Measurements from ENCODE around the gene KCTD3. TPM values are rescaled to one million over a fixed set of nuclear protein-coding genes. Genes with fewer than 3 reads are reported as not detected.

Gene KCTD3
- total RNA-seq, 1 experiment from 2014 or later: 53.6 TPM

GRCh38 chr1:215556996-215557395 is 10.1 kb upstream of the KCTD3 start:
- Histone ChIP-seq H2AFZ (no peak overlapping the region; the same call in 1 of the 2 replicates), H3K79me2 (ENCODE audit: low read depth) (no peaks in the 10 kb centered on the region), H3K27me3 (ENCODE audit: insufficient read depth, low read depth) (no peaks in the 10 kb centered on the region), H3K9me3 (ENCODE audit: insufficient read depth, low read depth) (peaks cover 7% of the 10 kb centered on the region; the same call in 1 of the 2 replicates), H3F3A (ENCODE audit: insufficient read depth, low read depth) (no peaks in the 10 kb centered on the region), H3K4me1 (replicated peaks; ENCODE audit: insufficient read depth) (no peaks in the 10 kb centered on the region), H4K20me1 (ENCODE audit: insufficient read depth) (no peaks in the 10 kb centered on the region), H3K27ac (no peak overlapping the region), H3K9me2 (ENCODE audit: insufficient read depth) (no peaks in the 10 kb centered on the region), H3K36me3 (ENCODE audit: low read depth) (no peaks in the 10 kb centered on the region), H3K4me3 (no peak overlapping the region), H3K4me2 (no peak overlapping the region)
- no peak for DNase-seq
- CTCF ChIA-PET: no interaction called here
- BruUV-seq (replicated peaks): no TSS peak
- POLR2A ChIA-PET (ENCODE audit: unreplicated experiment): interaction anchor here (0.6 kb wide), 1 partner anchor 10 kb away, joined by 8 read pairs; no protein-coding TSS in a partner anchor
- TF ChIP-seq CTCF (conservative IDR thresholded peaks at IDR 0.05) (no peak), EZH2 (IDR thresholded peaks at IDR 0.05; ENCODE audit: low read depth) (no peak)
- intact Hi-C loops (cut with micrococcal nuclease; ENCODE audit: unreplicated experiment): no loop called here

- TF ChIP-seq CTCF (conservative IDR thresholded peaks at IDR 0.05) (no peak), EZH2 (IDR thresholded peaks at IDR 0.05; ENCODE audit: low read depth) (no peak)
- Histone ChIP-seq H3K4me2 (no peak overlapping the region), H3K9me3 (ENCODE audit: insufficient read depth, low read depth) (peaks cover 7% of the 10 kb centered on the region; the same call in 1 of the 2 replicates), H3K79me2 (ENCODE audit: low read depth) (no peaks in the 10 kb centered on the region), H3K4me3 (no peak overlapping the region), H3K36me3 (ENCODE audit: low read depth) (no peaks in the 10 kb centered on the region), H3K27ac (no peak overlapping the region), H3K27me3 (ENCODE audit: insufficient read depth, low read depth) (no peaks in the 10 kb centered on the region), H3K9me2 (ENCODE audit: insufficient read depth) (no peaks in the 10 kb centered on the region), H4K20me1 (ENCODE audit: insufficient read depth) (no peaks in the 10 kb centered on the region), H3F3A (ENCODE audit: insufficient read depth, low read depth) (no peaks in the 10 kb centered on the region), H3K4me1 (replicated peaks; ENCODE audit: insufficient read depth) (no peaks in the 10 kb centered on the region), H2AFZ (no peak overlapping the region; the same call in 1 of the 2 replicates)
- DNase-seq: no peak
- intact Hi-C loops (cut with micrococcal nuclease; ENCODE audit: unreplicated experiment): no loop called here
- POLR2A ChIA-PET (ENCODE audit: unreplicated experiment): interaction anchor here (0.6 kb wide), 1 partner anchor 11 kb away, joined by 8 read pairs; no protein-coding TSS in a partner anchor
- CTCF ChIA-PET: no interaction called here
- no TSS peak for BruUV-seq (replicated peaks)
These were observed 9.6 kb upstream of the KCTD3 start for GRCh38 chr1:215557504-215557903.

- H4K20me1 ChIP-seq (ENCODE audit: insufficient read depth): no peaks in the 10 kb centered on the region
- no peak overlapping the region for H3K27ac ChIP-seq
- no peak overlapping the region for H2AFZ ChIP-seq
- no peak for DNase-seq
- H3F3A ChIP-seq (ENCODE audit: insufficient read depth, low read depth): no peaks in the 10 kb centered on the region
- H3K4me2 ChIP-seq: no peak overlapping the region
- CTCF ChIA-PET: no interaction called here
- H3K79me2 ChIP-seq (ENCODE audit: low read depth): no peaks in the 10 kb centered on the region
- BruUV-seq (replicated peaks): no TSS peak
- no peak overlapping the region for H3K4me3 ChIP-seq
- H3K9me2 ChIP-seq (ENCODE audit: insufficient read depth): no peaks in the 10 kb centered on the region
- no peaks in the 10 kb centered on the region for H3K36me3 ChIP-seq (ENCODE audit: low read depth)
- no peak for TF ChIP-seq CTCF (conservative IDR thresholded peaks at IDR 0.05)
- no peak for TF ChIP-seq EZH2 (IDR thresholded peaks at IDR 0.05; ENCODE audit: low read depth)
- intact Hi-C loops (cut with micrococcal nuclease; ENCODE audit: unreplicated experiment): no loop called here
- no peaks in the 10 kb centered on the region for H3K4me1 ChIP-seq (replicated peaks; ENCODE audit: insufficient read depth)
- H3K27me3 ChIP-seq (ENCODE audit: insufficient read depth, low read depth): no peaks in the 10 kb centered on the region
- H3K9me3 ChIP-seq (ENCODE audit: insufficient read depth, low read depth): peaks cover 7% of the 10 kb centered on the region; the same call in 1 of the 2 replicates
- POLR2A ChIA-PET (ENCODE audit: unreplicated experiment): no interaction called here
These were observed 9.0 kb upstream of the KCTD3 start for GRCh38 chr1:215557992-215558626.

Measured in PC-9 (cell line).